HL-60 (cell line): Measurements from ENCODE around the gene APIP.

Experiments
- GABPA ChIP-seq: IDR thresholded peaks from 2 replicates; pipeline ENCODE4 v1.6.1; 2012; ENCODE audit warnings: low read depth
- POLR2AphosphoS5 ChIP-seq: IDR thresholded peaks from 2 replicates; pipeline ENCODE4 v1.6.1; 2012; ENCODE audit warnings: low read depth
- TF ChIP-seq, protein P1 (sequence below): IDR thresholded peaks from one replicate; pipeline ENCODE4 v1.5.1; 2011; ENCODE audit warnings: low read length, control low read depth, inconsistent platforms; ENCODE audit not compliant: insufficient read depth
- TF ChIP-seq, protein P2 (sequence below): IDR thresholded peaks from 2 replicates; pipeline ENCODE4 v1.6.1; 2012; ENCODE audit warnings: low read depth; ENCODE audit not compliant: insufficient replicate concordance

- TF ChIP-seq, protein P1, sequence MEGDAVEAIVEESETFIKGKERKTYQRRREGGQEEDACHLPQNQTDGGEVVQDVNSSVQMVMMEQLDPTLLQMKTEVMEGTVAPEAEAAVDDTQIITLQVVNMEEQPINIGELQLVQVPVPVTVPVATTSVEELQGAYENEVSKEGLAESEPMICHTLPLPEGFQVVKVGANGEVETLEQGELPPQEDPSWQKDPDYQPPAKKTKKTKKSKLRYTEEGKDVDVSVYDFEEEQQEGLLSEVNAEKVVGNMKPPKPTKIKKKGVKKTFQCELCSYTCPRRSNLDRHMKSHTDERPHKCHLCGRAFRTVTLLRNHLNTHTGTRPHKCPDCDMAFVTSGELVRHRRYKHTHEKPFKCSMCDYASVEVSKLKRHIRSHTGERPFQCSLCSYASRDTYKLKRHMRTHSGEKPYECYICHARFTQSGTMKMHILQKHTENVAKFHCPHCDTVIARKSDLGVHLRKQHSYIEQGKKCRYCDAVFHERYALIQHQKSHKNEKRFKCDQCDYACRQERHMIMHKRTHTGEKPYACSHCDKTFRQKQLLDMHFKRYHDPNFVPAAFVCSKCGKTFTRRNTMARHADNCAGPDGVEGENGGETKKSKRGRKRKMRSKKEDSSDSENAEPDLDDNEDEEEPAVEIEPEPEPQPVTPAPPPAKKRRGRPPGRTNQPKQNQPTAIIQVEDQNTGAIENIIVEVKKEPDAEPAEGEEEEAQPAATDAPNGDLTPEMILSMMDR: no peak
- TF ChIP-seq POLR2AphosphoS5: no peak
- TF ChIP-seq, protein P2, sequence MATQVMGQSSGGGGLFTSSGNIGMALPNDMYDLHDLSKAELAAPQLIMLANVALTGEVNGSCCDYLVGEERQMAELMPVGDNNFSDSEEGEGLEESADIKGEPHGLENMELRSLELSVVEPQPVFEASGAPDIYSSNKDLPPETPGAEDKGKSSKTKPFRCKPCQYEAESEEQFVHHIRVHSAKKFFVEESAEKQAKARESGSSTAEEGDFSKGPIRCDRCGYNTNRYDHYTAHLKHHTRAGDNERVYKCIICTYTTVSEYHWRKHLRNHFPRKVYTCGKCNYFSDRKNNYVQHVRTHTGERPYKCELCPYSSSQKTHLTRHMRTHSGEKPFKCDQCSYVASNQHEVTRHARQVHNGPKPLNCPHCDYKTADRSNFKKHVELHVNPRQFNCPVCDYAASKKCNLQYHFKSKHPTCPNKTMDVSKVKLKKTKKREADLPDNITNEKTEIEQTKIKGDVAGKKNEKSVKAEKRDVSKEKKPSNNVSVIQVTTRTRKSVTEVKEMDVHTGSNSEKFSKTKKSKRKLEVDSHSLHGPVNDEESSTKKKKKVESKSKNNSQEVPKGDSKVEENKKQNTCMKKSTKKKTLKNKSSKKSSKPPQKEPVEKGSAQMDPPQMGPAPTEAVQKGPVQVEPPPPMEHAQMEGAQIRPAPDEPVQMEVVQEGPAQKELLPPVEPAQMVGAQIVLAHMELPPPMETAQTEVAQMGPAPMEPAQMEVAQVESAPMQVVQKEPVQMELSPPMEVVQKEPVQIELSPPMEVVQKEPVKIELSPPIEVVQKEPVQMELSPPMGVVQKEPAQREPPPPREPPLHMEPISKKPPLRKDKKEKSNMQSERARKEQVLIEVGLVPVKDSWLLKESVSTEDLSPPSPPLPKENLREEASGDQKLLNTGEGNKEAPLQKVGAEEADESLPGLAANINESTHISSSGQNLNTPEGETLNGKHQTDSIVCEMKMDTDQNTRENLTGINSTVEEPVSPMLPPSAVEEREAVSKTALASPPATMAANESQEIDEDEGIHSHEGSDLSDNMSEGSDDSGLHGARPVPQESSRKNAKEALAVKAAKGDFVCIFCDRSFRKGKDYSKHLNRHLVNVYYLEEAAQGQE: no peak
- no peak for TF ChIP-seq GABPA
These were observed 41.0 kb upstream of the APIP start for GRCh38 chr11:34957206-34957605.
